Inferior parietal cortex (tissue), 1 donor: ENCODE results near the gene LHFPL2.
"Not testable (repeated sequence)": the region's sequence is repeated elsewhere in the genome, so short reads cannot be mapped to it uniquely, and the experiment has no call there.

Source experiments
- DNase-seq: peaks from one replicate; pipeline ENCODE4 v3.0.0-alpha.2; 2016; ENCODE audit errors: extremely low spot score

LHFPL2 gene

GRCh38 chr5:78467752-78468357 is 180.7 kb downstream of the LHFPL2 start:
- peak; percentile 48 for DNase-seq

- DNase-seq = no peak
Measured at GRCh38 chr5:78467140-78467539, 181.4 kb downstream of the LHFPL2 start.

GRCh38 chr5:78458843-78459242 is 189.7 kb downstream of the LHFPL2 start:
- no peak for DNase-seq

GRCh38 chr5:78457507-78457906 is 191.1 kb downstream of the LHFPL2 start:
- DNase-seq = not testable (repeated sequence)

- DNase-seq = no peak
Measured at GRCh38 chr5:78449103-78449502, 199.5 kb downstream of the LHFPL2 start.

GRCh38 chr5:78447775-78448424 is 200.7 kb downstream of the LHFPL2 start:
- DNase-seq = no peak
